ENCODE results near the gene SETD2. TPM values are rescaled to one million over a fixed set of nuclear protein-coding genes. Genes with fewer than 3 reads are reported as not detected.
A peak's percentile ranks its signal among the peaks of the same experiment; 100 is the strongest.

SETD2 gene
- total and polyA plus RNA-seq, 2 donors (not counting 1 experiment from before 2014, with no cell fraction given): 22.6 to 91.4 TPM

- Histone ChIP-seq H3K79me2 (ENCODE audit: control insufficient read depth, insufficient read depth, low read length) (peaks cover 17% of the 10 kb centered on the region), H3K4me3 (ENCODE audit: control extremely low read depth in 1 of 5, extremely low read depth in 1 of 5, insufficient read depth in 1 of 5, low read depth in 2 of 5, low read length in 4 of 5) (no peak overlapping the region), H3K36me3 (replicated peaks in 1 of 2; ENCODE audit: control extremely low read depth in 1 of 2, control insufficient read depth in 1 of 2, extremely low read depth in 1 of 2, insufficient read depth in 2 of 2, low read length in 1 of 2) (peaks cover 10 to 62% of the 10 kb centered on the region in 2 experiments), H3K4me2 (replicated peaks; ENCODE audit: low read depth, low read length, poor library complexity, severe bottlenecking) (peak overlapping the region; percentile 1), H3K9me3 (ENCODE audit: control extremely low read depth in 1 of 3, control insufficient read depth in 2 of 3, insufficient read depth in 1 of 3, low read length in 2 of 3) (no peaks in the 10 kb centered on the region), H3K27ac (ENCODE audit: low read length in 2 of 2) (peak overlapping the region in 1 of 2 donors; percentile 11), H3K27me3 (replicated peaks in 1 of 4; ENCODE audit: control extremely low read depth in 1 of 4, control insufficient read depth in 3 of 4, insufficient read depth in 4 of 4, low read length in 3 of 4) (no peaks in the 10 kb centered on the region), H3K4me1 (ENCODE audit: control insufficient read depth in 2 of 2, insufficient read depth in 2 of 2, low read length in 2 of 2) (peaks cover 10 to 12% of the 10 kb centered on the region in 2 donors), H2AFZ (ENCODE audit: insufficient read depth, low read depth, low read length, poor library complexity, severe bottlenecking) (no peak overlapping the region), H4K20me1 (ENCODE audit: control insufficient read depth, insufficient read depth, low read length, poor library complexity, severe bottlenecking) (peaks cover 19% of the 10 kb centered on the region), H3K9ac (ENCODE audit: low read length) (no peak overlapping the region)
- intact Hi-C loops (cut with micrococcal nuclease): loop anchor here (5.0 kb wide), 1 partner anchor 48 kb away; the partner anchor contains the start of gene SETD2
- 49% methylated on average over 2 of the region's 5 CpGs for WGBS (ENCODE audit: insufficient coverage)
- ChIA-PET CTCF (interaction anchor here (1.4 kb wide), 1 partner anchor 408 kb away, joined by 3 read pairs; no protein-coding TSS in a partner anchor), POLR2A (interaction anchor here (1.1 kb wide), 1 partner anchor 27 kb away, joined by 4 read pairs; no protein-coding TSS in a partner anchor)
- Mint-ChIP-seq H3K4me1 (peaks cover 22% of the 10 kb centered on the region), H3K9me3 (ENCODE audit: insufficient read depth) (no peaks in the 10 kb centered on the region), H3K27me3 (no peaks in the 10 kb centered on the region), H3K4me3 (peak overlapping the region; percentile 26), H3K27ac (peak overlapping the region; percentile 62)
- peak; percentile 79 for ATAC-seq (ENCODE audit: low read depth)
- TF ChIP-seq CTCF (IDR thresholded peaks at IDR 0.05) (no peak), EZH2 (IDR thresholded peaks at IDR 0.05; ENCODE audit: borderline replicate concordance, insufficient read depth, low read depth, low read length, poor library complexity, severe bottlenecking) (no peak)
- DNase-seq: peak; percentile 52
These were observed 50.1 kb downstream of the SETD2 start for GRCh38 chr3:47113669-47114365.

GRCh38 chr3:47112997-47113396 lies 50.9 kb downstream of the SETD2 start:
- Mint-ChIP-seq H3K9me3 (ENCODE audit: insufficient read depth) (no peaks in the 10 kb centered on the region), H3K27ac (no peak overlapping the region), H3K27me3 (no peaks in the 10 kb centered on the region), H3K4me3 (no peak overlapping the region), H3K4me1 (peaks cover 21% of the 10 kb centered on the region)
- no peak overlapping the region for H3K9ac ChIP-seq (ENCODE audit: low read length)
- H2AFZ ChIP-seq (ENCODE audit: insufficient read depth, low read depth, low read length, poor library complexity, severe bottlenecking): no peak overlapping the region
- intact Hi-C loops (cut with micrococcal nuclease): loop anchor here (5.0 kb wide), 1 partner anchor 49 kb away; the partner anchor contains the start of gene SETD2
- ChIA-PET CTCF (interaction anchor here (1.6 kb wide), 1 partner anchor 9 kb away, joined by 3 read pairs; no protein-coding TSS in a partner anchor), POLR2A (interaction anchor here (1.1 kb wide), 1 partner anchor 28 kb away, joined by 4 read pairs; no protein-coding TSS in a partner anchor)
- no peaks in the 10 kb centered on the region for H3K9me3 ChIP-seq (ENCODE audit: control extremely low read depth in 1 of 3, control insufficient read depth in 2 of 3, insufficient read depth in 1 of 3, low read length in 2 of 3)
- H3K79me2 ChIP-seq (ENCODE audit: control insufficient read depth, insufficient read depth, low read length): peaks cover 21% of the 10 kb centered on the region
- H3K4me2 ChIP-seq (replicated peaks; ENCODE audit: low read depth, low read length, poor library complexity, severe bottlenecking): no peak overlapping the region
- 100% methylated on average over 1 of the region's 2 CpGs for WGBS (ENCODE audit: insufficient coverage)
- no peak for TF ChIP-seq EZH2 (IDR thresholded peaks at IDR 0.05; ENCODE audit: borderline replicate concordance, insufficient read depth, low read depth, low read length, poor library complexity, severe bottlenecking)
- TF ChIP-seq CTCF (IDR thresholded peaks at IDR 0.05): no peak
- peaks cover 10 to 12% of the 10 kb centered on the region in 2 donors for H3K4me1 ChIP-seq (ENCODE audit: control insufficient read depth in 2 of 2, insufficient read depth in 2 of 2, low read length in 2 of 2)
- H3K4me3 ChIP-seq (ENCODE audit: control extremely low read depth in 1 of 5, extremely low read depth in 1 of 5, insufficient read depth in 1 of 5, low read depth in 2 of 5, low read length in 4 of 5): no peak overlapping the region
- no peaks in the 10 kb centered on the region for H3K27me3 ChIP-seq (replicated peaks in 1 of 4; ENCODE audit: control extremely low read depth in 1 of 4, control insufficient read depth in 3 of 4, insufficient read depth in 4 of 4, low read length in 3 of 4)
- peaks cover 23% of the 10 kb centered on the region for H4K20me1 ChIP-seq (ENCODE audit: control insufficient read depth, insufficient read depth, low read length, poor library complexity, severe bottlenecking)
- peaks cover 10 to 64% of the 10 kb centered on the region in 2 experiments for H3K36me3 ChIP-seq (replicated peaks in 1 of 2; ENCODE audit: control extremely low read depth in 1 of 2, control insufficient read depth in 1 of 2, extremely low read depth in 1 of 2, insufficient read depth in 2 of 2, low read length in 1 of 2)
- ATAC-seq (ENCODE audit: low read depth) (no peak), DNase-seq (no peak)
- H3K27ac ChIP-seq (ENCODE audit: low read length in 2 of 2): no peak overlapping the region

All from B cell (primary cell).